Mesothelial cell of epicardium (in vitro differentiated cells): ENCODE results near the gene PTPRJ. TPM values are rescaled to one million over a fixed set of nuclear protein-coding genes. Genes with fewer than 3 reads are reported as not detected.

Source experiments
- DNase-seq, 2 experiments: peaks; one replicate each; pipeline ENCODE4 v3.0.0; 2021; ENCODE audit warnings: low spot score in 2 of 2; ENCODE audit not compliant: unreplicated experiment in 2 of 2
- H3K27ac Mint-ChIP-seq: 2 replicates; pipeline ENCODE4 v1.8.0; 2021; ENCODE audit warnings: mixed read lengths
- H3K27me3 Mint-ChIP-seq: 2 replicates; pipeline ENCODE4 v1.8.0; 2021; ENCODE audit warnings: low read depth, mixed read lengths
- H3K36me3 Mint-ChIP-seq: 2 replicates; pipeline ENCODE4 v1.8.0; 2021; ENCODE audit warnings: mixed read lengths
- H3K4me1 Mint-ChIP-seq: 2 replicates; pipeline ENCODE4 v1.8.0; 2021; ENCODE audit warnings: mixed read lengths
- H3K4me3 Mint-ChIP-seq: 2 replicates; pipeline ENCODE4 v1.8.0; 2021; ENCODE audit warnings: mild to moderate bottlenecking, moderate library complexity, mixed read lengths
- H3K9me3 Mint-ChIP-seq: 2 replicates; pipeline ENCODE4 v1.8.0; 2021; ENCODE audit warnings: mixed read lengths
- total RNA-seq: library from RNA; stranded (reverse); gene quantifications from 3 replicates; pipeline ENCODE4 v1.2.1, GENCODE V29; 2021
- TF ChIP-seq, protein P1 (sequence below): fragments of 200-600 bp; sonication (generic); IDR thresholded peaks from one replicate; pipeline ENCODE4 v1.5.0; 2021; ENCODE audit warnings: antibody characterized with exemption; ENCODE audit not compliant: unreplicated experiment

The PTPRJ gene
- total RNA-seq, 1 donor from 2014 or later: 26.2 TPM

DNA sequence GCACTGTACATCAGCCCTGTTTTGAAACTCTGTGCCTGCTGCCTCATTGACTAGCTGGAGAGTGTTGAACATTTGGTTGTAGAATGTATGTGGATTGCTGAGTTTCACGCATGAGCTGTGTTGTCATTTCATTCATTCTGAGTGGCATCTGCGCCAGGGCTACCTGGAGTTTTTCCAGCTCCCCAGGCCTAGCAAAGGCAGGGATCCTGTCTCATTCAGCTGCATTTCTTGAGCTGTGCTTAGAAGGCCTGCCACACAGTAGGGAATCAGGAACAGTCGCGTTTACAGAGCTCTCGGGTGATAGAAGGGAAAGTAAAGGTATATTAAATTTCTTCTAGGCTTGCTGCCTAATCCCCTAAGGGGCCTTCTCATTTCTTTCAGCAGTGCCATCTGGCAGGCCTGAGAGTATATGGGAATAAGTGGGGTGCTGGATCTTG lies 44.3 kb downstream of the PTPRJ start:
- TF ChIP-seq, protein P1, sequence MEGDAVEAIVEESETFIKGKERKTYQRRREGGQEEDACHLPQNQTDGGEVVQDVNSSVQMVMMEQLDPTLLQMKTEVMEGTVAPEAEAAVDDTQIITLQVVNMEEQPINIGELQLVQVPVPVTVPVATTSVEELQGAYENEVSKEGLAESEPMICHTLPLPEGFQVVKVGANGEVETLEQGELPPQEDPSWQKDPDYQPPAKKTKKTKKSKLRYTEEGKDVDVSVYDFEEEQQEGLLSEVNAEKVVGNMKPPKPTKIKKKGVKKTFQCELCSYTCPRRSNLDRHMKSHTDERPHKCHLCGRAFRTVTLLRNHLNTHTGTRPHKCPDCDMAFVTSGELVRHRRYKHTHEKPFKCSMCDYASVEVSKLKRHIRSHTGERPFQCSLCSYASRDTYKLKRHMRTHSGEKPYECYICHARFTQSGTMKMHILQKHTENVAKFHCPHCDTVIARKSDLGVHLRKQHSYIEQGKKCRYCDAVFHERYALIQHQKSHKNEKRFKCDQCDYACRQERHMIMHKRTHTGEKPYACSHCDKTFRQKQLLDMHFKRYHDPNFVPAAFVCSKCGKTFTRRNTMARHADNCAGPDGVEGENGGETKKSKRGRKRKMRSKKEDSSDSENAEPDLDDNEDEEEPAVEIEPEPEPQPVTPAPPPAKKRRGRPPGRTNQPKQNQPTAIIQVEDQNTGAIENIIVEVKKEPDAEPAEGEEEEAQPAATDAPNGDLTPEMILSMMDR: no peak
- Mint-ChIP-seq H3K27me3 (no peaks in the 10 kb centered on the region), H3K4me3 (no peak overlapping the region), H3K9me3 (no peaks in the 10 kb centered on the region), H3K4me1 (peaks cover 37% of the 10 kb centered on the region), H3K36me3 (no peaks in the 10 kb centered on the region), H3K27ac (peak overlapping the region; percentile 85)
- DNase-seq: no peak

DNA sequence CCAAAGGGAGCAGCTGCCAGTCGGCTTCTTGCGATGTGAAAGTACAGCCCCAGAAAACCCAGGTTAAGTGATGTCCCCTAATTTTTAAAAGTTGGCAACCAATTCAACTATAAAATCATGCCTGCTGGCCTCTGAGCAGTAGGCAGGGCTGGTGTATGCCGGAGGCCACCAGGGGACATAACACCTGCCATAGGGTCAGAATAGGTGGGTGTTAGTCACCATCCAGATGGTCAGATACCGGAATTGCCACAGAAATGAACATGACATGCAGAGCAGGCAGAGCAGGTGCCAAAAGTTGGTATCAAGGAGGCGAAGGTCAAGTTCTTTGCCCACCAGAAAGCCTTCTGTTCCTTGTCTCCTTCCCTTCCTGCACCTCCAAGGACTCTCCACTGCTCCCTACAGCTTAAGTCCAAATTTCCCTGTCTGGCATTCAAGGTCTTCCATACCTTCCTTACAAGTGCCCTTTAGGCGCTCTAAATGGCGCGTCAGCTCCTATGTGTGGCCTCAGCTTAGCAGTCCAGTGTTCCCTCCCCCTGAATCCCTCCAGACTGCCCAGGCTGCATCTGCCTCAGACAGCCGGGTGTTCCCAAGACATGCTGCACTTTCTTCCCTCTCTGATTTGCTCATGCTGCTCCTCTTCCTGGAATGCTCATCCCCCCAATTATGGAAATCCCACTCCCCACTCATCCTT lies 45.1 kb downstream of the PTPRJ start:
- TF ChIP-seq, protein P1: no peak
- Mint-ChIP-seq H3K4me1 (peaks cover 37% of the 10 kb centered on the region), H3K9me3 (no peaks in the 10 kb centered on the region), H3K27ac (peak overlapping the region; percentile 52), H3K4me3 (no peak overlapping the region), H3K36me3 (no peaks in the 10 kb centered on the region), H3K27me3 (no peaks in the 10 kb centered on the region)
- no peak for DNase-seq

DNA sequence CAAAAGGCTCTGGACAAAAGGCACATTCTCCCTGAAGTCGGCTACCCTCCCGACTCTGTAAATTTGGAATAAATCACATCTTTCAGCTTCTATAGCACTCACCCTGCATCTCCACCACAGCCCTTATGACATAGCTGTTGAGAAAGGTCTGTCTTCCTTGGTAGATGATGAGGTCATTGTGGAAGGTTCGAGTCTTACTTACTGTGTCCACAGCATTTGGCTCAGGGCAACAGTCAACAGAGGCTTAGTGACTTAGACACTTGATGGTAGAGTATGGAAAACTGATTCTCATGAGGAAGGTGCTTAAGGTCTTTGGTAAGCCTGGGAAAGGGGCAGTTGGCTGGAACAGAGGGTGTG lies 45.6 kb downstream of the PTPRJ start:
- no peak for DNase-seq
- TF ChIP-seq, protein P1: no peak
- no peaks in the 10 kb centered on the region for H3K9me3 Mint-ChIP-seq
- H3K27me3 Mint-ChIP-seq: no peaks in the 10 kb centered on the region
- no peak overlapping the region for H3K4me3 Mint-ChIP-seq
- peak overlapping the region; percentile 52 for H3K27ac Mint-ChIP-seq
- H3K36me3 Mint-ChIP-seq: no peaks in the 10 kb centered on the region
- H3K4me1 Mint-ChIP-seq: peaks cover 39% of the 10 kb centered on the region

DNA sequence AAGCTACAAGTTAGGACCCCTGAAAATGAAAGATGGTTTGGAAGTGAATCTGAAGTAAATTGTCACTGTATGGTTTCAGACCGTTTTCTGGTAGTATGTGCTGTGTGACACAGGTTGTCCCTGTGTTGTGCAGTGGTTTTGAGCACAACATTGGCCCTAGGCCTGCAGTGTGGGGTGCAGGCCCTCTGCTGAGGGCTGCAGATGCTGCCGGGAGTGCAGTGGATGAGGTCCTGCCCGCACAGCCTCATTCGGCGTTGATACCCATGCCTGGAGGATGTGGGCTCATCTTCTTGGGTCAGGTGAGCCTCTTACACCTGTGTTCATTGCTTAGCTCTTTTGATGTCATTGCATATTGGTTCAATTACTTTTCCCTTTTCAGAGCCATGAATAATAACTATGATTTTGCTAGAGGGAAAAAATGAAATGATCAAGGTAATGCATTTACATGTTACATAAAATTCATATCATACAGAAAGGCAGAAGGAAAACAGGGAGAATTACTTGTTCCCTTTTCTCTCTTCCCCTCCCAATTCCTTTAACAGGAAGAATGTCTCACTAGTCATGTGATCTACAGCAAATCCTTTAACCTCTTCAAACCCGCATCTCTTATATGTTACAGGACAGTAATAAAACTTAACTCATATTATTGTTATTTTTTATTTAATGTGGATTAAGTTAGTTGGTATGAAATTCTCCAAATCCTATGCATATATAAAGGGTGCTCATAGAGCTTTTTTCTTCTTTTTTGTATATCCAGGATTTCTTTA lies 48.7 kb downstream of the PTPRJ start:
- TF ChIP-seq, protein P1: no peak
- Mint-ChIP-seq H3K9me3 (no peaks in the 10 kb centered on the region), H3K27ac (peak overlapping the region; percentile 81), H3K36me3 (no peaks in the 10 kb centered on the region), H3K4me3 (peak overlapping the region; percentile 28), H3K4me1 (peaks cover 42% of the 10 kb centered on the region), H3K27me3 (no peaks in the 10 kb centered on the region)
- no peak for DNase-seq

DNA sequence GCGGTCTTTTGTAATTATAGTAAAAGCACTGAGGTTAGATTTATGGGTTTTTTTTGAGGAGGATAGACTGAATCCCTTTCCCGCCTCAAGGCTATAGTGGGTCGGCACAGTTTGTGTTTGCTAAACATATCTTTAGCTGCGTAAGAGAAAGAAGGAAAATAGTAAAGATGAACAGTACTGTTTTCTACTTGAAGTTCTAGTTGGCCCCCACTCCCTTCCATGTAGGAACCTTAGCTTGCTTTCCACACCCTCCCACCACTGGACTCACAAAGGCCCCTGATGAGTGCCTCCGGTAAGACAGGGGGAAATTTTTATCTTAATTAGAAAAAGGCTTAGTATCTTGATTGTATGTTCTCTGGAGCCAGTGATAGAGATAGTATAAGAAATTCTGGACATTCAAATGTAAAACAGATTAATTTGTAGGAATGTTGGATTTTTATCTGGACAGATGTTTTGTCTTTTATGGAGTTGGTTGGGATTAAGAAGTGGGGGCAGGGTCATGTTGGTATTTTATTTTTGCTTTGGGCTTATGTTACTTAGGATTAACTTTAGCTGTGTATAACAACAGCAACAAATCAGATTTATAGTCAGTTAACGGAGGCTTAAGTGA lies 49.4 kb downstream of the PTPRJ start:
- Mint-ChIP-seq H3K36me3 (no peaks in the 10 kb centered on the region), H3K27me3 (no peaks in the 10 kb centered on the region), H3K4me3 (peak overlapping the region; percentile 28), H3K4me1 (peaks cover 37% of the 10 kb centered on the region), H3K27ac (peak overlapping the region; percentile 81), H3K9me3 (no peaks in the 10 kb centered on the region)
- TF ChIP-seq, protein P1: no peak
- no peak for DNase-seq
